Kidney epithelial cell (primary cell): ENCODE data around the gene CABCOCO1. TPM values are rescaled to one million over a fixed set of nuclear protein-coding genes. Genes with fewer than 3 reads are reported as not detected.

Experiments
- DNase-seq: peaks from one replicate; pipeline ENCODE4 v3.0.0-alpha.2; 2010; ENCODE audit warnings: low read depth
- H3K27me3 ChIP-seq: 2 replicates; pipeline ENCODE4 v1.6.0; 2011; ENCODE audit warnings: low read length; ENCODE audit not compliant: control insufficient read depth, insufficient read depth
- H3K36me3 ChIP-seq: 2 replicates; pipeline ENCODE4 v1.5.1; 2011; ENCODE audit warnings: low read length; ENCODE audit not compliant: control insufficient read depth, insufficient read depth
- H3K4me3 ChIP-seq: 2 replicates; pipeline ENCODE4 v1.5.1; 2011; ENCODE audit warnings: low read depth, mild to moderate bottlenecking, control low read depth, low read length
- CTCF ChIP-seq: IDR thresholded peaks from 2 replicates; pipeline ENCODE4 v1.5.1; 2011; ENCODE audit warnings: mild to moderate bottlenecking, moderate library complexity, low read length, control low read depth, inconsistent platforms; ENCODE audit not compliant: insufficient read depth, poor library complexity, severe bottlenecking
- total RNA-seq: library from RNA; depleted of rRNA; stranded (reverse); fragments of >200 nt; gene quantifications from 2 replicates; pipeline ENCODE4 v1.2.3, GENCODE V29; 2015

CABCOCO1 gene
- total RNA-seq, 1 donor from 2014 or later, result 0.33 TPM

- Histone ChIP-seq H3K4me3 (no peak overlapping the region), H3K27me3 (no peaks in the 10 kb centered on the region), H3K36me3 (no peaks in the 10 kb centered on the region)
- no peak for TF ChIP-seq CTCF
- no peak for DNase-seq
Observed at GRCh38 chr10:61642676-61643075, 20.1 kb upstream of the CABCOCO1 start.

- H3K27me3 ChIP-seq, result no peaks in the 10 kb centered on the region
- H3K36me3 ChIP-seq, result no peaks in the 10 kb centered on the region
- no peak for DNase-seq
- no peak overlapping the region for H3K4me3 ChIP-seq
- TF ChIP-seq CTCF, result no peak
Observed at GRCh38 chr10:61643316-61643751, 19.4 kb upstream of the CABCOCO1 start.

GRCh38 chr10:61653699-61654098, 9.0 kb upstream of the CABCOCO1 start:
- DNase-seq, result no peak

GRCh38 chr10:61655335-61655851, 7.3 kb upstream of the CABCOCO1 start:
- Histone ChIP-seq H3K4me3 (no peak overlapping the region), H3K27me3 (no peaks in the 10 kb centered on the region), H3K36me3 (no peaks in the 10 kb centered on the region)
- no peak for TF ChIP-seq CTCF
- DNase-seq, result no peak

More at GRCh38 chr10:61653699-61654098, 9.0 kb upstream of the CABCOCO1 start:
- Histone ChIP-seq H3K27me3 (no peaks in the 10 kb centered on the region), H3K4me3 (no peak overlapping the region), H3K36me3 (no peaks in the 10 kb centered on the region)
- no peak for TF ChIP-seq CTCF

- Histone ChIP-seq H3K4me3 (no peak overlapping the region), H3K27me3 (no peaks in the 10 kb centered on the region), H3K36me3 (no peaks in the 10 kb centered on the region)
- no peak for TF ChIP-seq CTCF
- no peak for DNase-seq
Observed at GRCh38 chr10:61663466-61663865, 737 bp downstream of the CABCOCO1 start.

- no peak for TF ChIP-seq CTCF
- no peak for DNase-seq
- Histone ChIP-seq H3K4me3 (no peak overlapping the region), H3K27me3 (no peaks in the 10 kb centered on the region), H3K36me3 (no peaks in the 10 kb centered on the region)
Observed at GRCh38 chr10:61664985-61665384, 2.3 kb downstream of the CABCOCO1 start.
